Measurements from ENCODE around the gene MRPL43.

GRCh38 chr10:101008823-101009423 lies 21.6 kb upstream of the MRPL43 start:
- TF ChIP-seq CTCF (IDR thresholded peaks at IDR 0.05) (no peak), POLR2A (IDR thresholded peaks at IDR 0.05) (no peak), EP300 (IDR thresholded peaks at IDR 0.05) (no peak)

Measured in ovary (tissue), 3 donors.